Heart left ventricle (tissue), 13 donors: ENCODE measurements around the gene KIAA1958.

ENCODE experiments used
- CTCF ChIP-seq, 12 donors: fragments of 200-600 bp; sonication (generic) in 4 of 12; IDR thresholded peaks; one replicate each; pipeline versions ENCODE4 v1.5.0 to v1.8.0; 2018 to 2022; ENCODE audit warnings: antibody characterized with exemption in 12 of 12, mild to moderate bottlenecking in 5 of 12
- POLR2A ChIP-seq, 2 donors: fragments of 450-650 bp; IDR thresholded peaks; one replicate each; pipeline ENCODE4 v1.6.1; 2017; ENCODE audit warnings: antibody characterized with exemption in 2 of 2, mild to moderate bottlenecking in 2 of 2, moderate library complexity in 2 of 2
- donor health status: ischemic (EF 13 %, LVEDD 7.1; RV severe dilation, severe dysfunction).
- donor health status: DM: no; HTN: yes; CAD: no.
- donor health status: DM: no; HTN: no; CAD: no.
- donor health status: ischemic (EF 25% LVEDD 6.9; RV normal size, moderate dysfunction).
- donor health status: ischemic (EF 25% LVEDD 5.7; RV mildly dilated, moderate dysfunction).
- donor health status: ischemic (EF 35%, LVEDD 5.7; RV mildly dilated, moderate dysfunction).
- donor health status: nonischemic (EF 11% LVEDD 7.7; RV severe dilation, severe dysfunction).
- donor health status: DM: yes; HTN: yes; CAD: no.
- donor health status: PGD.
- donor health status: ischemic (EF 29% LVEDD 5.4; RV normal size, mild dysfunction).
- donor health status: nonischemic (EF 23%, LVEDD 6.1; RV moderate dilation, normal function).

DNA sequence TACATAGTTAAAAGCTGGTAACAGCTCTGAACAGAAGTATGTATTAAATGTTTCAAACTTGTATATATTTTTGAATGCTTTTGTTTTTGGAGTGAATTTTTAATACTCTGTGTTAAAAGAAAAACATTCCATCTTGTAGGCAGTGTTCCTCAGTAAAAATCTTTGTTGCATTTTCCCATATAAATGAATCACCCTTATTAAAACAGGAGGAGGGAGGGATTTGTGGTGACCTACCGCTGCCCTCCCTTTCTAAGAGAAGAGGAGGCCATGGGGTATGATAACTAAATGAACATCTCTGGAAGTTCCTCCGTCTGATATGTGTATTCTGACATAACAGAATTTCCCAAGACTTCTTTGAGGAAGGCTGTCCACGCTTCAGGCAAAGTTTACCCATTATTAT, 177.9 kb downstream of the KIAA1958 start:
- TF ChIP-seq CTCF (IDR thresholded peaks at IDR 0.05) (no peak), POLR2A (IDR thresholded peaks at IDR 0.05) (no peak)
